ENCODE results near the gene SBK1.
"Not testable (repeated sequence)": the region's sequence is repeated elsewhere in the genome, so short reads cannot be mapped to it uniquely, and the experiment has no call there.

Gene SBK1

DNA sequence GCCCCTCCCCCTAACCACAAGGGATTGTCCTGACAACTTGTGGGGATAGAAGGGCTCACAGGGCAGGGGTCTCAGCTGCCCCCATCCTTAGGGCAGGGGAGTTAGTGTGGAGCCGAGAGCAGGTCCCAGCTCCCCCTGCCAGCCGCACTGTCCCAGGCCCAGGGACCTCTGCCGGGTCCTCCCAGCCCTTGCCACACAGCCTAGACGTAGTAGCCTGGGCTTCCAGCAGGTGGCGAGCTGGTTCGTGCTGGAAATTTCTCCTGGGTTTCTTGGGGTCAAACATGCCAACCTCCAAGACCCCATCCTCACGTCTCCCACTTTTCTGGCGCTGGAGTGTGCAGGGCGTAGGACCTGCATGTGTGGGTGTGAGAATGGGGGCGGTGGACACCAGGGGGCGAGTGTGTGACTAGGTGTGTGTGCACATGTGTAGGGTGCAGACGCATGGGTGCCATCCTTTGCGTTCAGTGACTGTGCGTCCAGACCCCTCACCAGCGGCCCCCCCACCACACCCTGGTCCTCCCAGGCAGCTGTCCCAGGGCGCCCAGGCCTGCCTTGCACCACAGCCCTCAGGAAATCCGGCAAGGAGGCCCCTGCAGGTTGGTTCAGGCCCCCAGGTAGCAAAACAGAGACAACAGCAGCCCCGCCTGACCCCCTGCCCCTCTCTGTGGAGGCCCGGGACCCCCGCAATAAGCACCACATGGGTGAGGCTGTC is 29.5 kb downstream of the SBK1 start:
- no peaks in the 10 kb centered on the region for H3K4me1 ChIP-seq (ENCODE audit: control insufficient read depth, low read depth, low read length)
- DNase-seq = peak; percentile 44
- no peak overlapping the region for H2BK120ac ChIP-seq (ENCODE audit: low read depth, low read length)
- H3K4me2 ChIP-seq (ENCODE audit: low read length) = no peak overlapping the region
- no peak overlapping the region for H2BK5ac ChIP-seq (ENCODE audit: low read length)
- H3K36me3 ChIP-seq (ENCODE audit: control insufficient read depth, insufficient read depth, low read length) = no peaks in the 10 kb centered on the region
- H2BK15ac ChIP-seq (replicated peaks; ENCODE audit: low read depth) = no peak overlapping the region
- H3K79me2 ChIP-seq (ENCODE audit: control insufficient read depth, insufficient read depth, low read length) = no peaks in the 10 kb centered on the region
- no peak overlapping the region for H3K4me3 ChIP-seq (ENCODE audit: low read length)
- no peak overlapping the region for H4K5ac ChIP-seq (ENCODE audit: low read length)
- H3K23ac ChIP-seq (ENCODE audit: low read length) = no peak overlapping the region
- no CpG with 5 or more reads among the region's 20 CpGs for WGBS (ENCODE audit: extremely low coverage, insufficient coverage, low lambda C conversion rate)
- no peak overlapping the region for H2AK5ac ChIP-seq (ENCODE audit: low read length)
- no peaks in the 10 kb centered on the region for H3K27me3 ChIP-seq (ENCODE audit: insufficient read depth, low read length, poor library complexity)
- no peaks in the 10 kb centered on the region for H3K79me1 ChIP-seq (ENCODE audit: low read length)
- no peak overlapping the region for H3K18ac ChIP-seq (ENCODE audit: low read length)
- H3K9ac ChIP-seq (ENCODE audit: low read length) = no peak overlapping the region
- no peak overlapping the region for H4K8ac ChIP-seq (ENCODE audit: low read depth, low read length)
- H3K27ac ChIP-seq (ENCODE audit: low read depth, low read length) = no peak overlapping the region
- H3K4ac ChIP-seq (ENCODE audit: low read depth, low read length) = no peak overlapping the region
- no peak overlapping the region for H3K56ac ChIP-seq (ENCODE audit: low read length)

DNA sequence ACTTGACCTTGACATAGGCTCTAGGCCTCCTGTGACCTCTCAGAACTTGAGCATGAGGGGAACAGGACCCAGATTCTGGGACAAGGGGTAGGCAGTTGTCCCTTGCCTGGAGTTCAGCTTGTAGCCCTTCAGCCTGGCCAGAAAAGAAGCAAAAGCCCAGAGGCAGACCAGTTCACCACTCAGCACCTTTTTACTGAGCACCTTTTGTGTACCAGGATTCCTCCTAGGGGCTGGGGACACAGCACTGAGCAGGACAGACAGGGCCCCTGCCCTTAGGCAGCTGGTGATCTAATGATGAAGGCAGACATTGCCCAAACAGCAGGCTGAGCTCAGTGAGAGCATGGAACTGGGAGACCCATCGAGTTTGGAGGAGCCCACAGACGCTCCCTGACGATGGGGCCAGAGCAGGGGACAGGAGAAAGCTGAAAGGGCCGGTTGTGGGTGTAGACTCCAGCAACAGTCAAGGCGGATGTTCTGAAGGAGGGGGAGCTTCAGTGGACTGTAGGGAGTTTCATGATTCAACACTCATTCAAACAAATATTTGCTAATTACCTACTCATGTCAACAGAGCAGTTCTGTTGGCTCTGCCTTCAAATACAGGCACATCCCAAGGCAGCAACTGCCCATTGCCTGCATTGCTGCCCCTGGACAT is 32.0 kb downstream of the SBK1 start:
- Histone ChIP-seq H3K4me3 (ENCODE audit: low read length) (no peak overlapping the region), H3K18ac (ENCODE audit: low read length) (no peak overlapping the region), H3K79me1 (ENCODE audit: low read length) (no peaks in the 10 kb centered on the region), H3K27me3 (ENCODE audit: insufficient read depth, low read length, poor library complexity) (no peaks in the 10 kb centered on the region), H3K79me2 (ENCODE audit: control insufficient read depth, insufficient read depth, low read length) (no peaks in the 10 kb centered on the region), H2BK120ac (ENCODE audit: low read depth, low read length) (no peak overlapping the region), H2BK5ac (ENCODE audit: low read length) (no peak overlapping the region), H2BK15ac (replicated peaks; ENCODE audit: low read depth) (no peak overlapping the region), H3K23ac (ENCODE audit: low read length) (no peak overlapping the region), H3K4me1 (ENCODE audit: control insufficient read depth, low read depth, low read length) (no peaks in the 10 kb centered on the region), H4K8ac (ENCODE audit: low read depth, low read length) (no peak overlapping the region), H4K5ac (ENCODE audit: low read length) (no peak overlapping the region), H3K56ac (ENCODE audit: low read length) (no peak overlapping the region), H3K9ac (ENCODE audit: low read length) (no peak overlapping the region), H2AK5ac (ENCODE audit: low read length) (no peak overlapping the region), H3K4me2 (ENCODE audit: low read length) (no peak overlapping the region), H3K4ac (ENCODE audit: low read depth, low read length) (no peak overlapping the region), H3K36me3 (ENCODE audit: control insufficient read depth, insufficient read depth, low read length) (no peaks in the 10 kb centered on the region), H3K27ac (ENCODE audit: low read depth, low read length) (no peak overlapping the region)
- DNase-seq = no peak
- WGBS (ENCODE audit: extremely low coverage, insufficient coverage, low lambda C conversion rate) = no CpG with 5 or more reads among the region's 5 CpGs

DNA sequence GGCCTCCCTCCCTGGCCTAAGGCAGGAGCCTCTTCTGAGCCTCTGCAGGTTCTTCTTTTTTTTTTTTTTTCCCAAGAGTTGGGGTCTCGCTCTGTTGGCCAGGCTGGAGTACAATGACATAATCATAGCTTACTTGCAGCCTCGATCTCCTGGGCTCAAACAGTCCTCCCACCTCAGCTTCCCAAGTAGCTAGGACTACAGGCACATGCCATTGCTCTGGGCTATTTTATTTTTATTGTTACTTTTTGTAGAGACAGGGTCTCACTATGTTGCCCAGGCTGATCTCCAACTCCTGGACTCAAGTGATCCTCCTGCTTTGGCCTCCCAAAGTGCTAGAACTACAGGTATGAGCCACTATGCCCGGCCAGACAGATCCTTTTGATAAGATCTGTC is 32.6 kb downstream of the SBK1 start:
- Histone ChIP-seq H4K5ac (ENCODE audit: low read length) (no peak overlapping the region), H2AK5ac (ENCODE audit: low read length) (no peak overlapping the region), H3K56ac (ENCODE audit: low read length) (no peak overlapping the region), H3K4me3 (ENCODE audit: low read length) (no peak overlapping the region), H4K8ac (ENCODE audit: low read depth, low read length) (no peak overlapping the region), H2BK15ac (replicated peaks; ENCODE audit: low read depth) (no peak overlapping the region), H3K23ac (ENCODE audit: low read length) (no peak overlapping the region), H3K27ac (ENCODE audit: low read depth, low read length) (no peak overlapping the region), H2BK120ac (ENCODE audit: low read depth, low read length) (no peak overlapping the region), H3K36me3 (ENCODE audit: control insufficient read depth, insufficient read depth, low read length) (no peaks in the 10 kb centered on the region), H3K18ac (ENCODE audit: low read length) (no peak overlapping the region), H3K4me1 (ENCODE audit: control insufficient read depth, low read depth, low read length) (no peaks in the 10 kb centered on the region), H3K9ac (ENCODE audit: low read length) (no peak overlapping the region), H3K79me1 (ENCODE audit: low read length) (no peaks in the 10 kb centered on the region), H2BK5ac (ENCODE audit: low read length) (no peak overlapping the region), H3K4ac (ENCODE audit: low read depth, low read length) (no peak overlapping the region), H3K79me2 (ENCODE audit: control insufficient read depth, insufficient read depth, low read length) (no peaks in the 10 kb centered on the region), H3K4me2 (ENCODE audit: low read length) (no peak overlapping the region), H3K27me3 (ENCODE audit: insufficient read depth, low read length, poor library complexity) (no peaks in the 10 kb centered on the region)
- DNase-seq = no peak
- no CpG with 5 or more reads among the region's 3 CpGs for WGBS (ENCODE audit: extremely low coverage, insufficient coverage, low lambda C conversion rate)

DNA sequence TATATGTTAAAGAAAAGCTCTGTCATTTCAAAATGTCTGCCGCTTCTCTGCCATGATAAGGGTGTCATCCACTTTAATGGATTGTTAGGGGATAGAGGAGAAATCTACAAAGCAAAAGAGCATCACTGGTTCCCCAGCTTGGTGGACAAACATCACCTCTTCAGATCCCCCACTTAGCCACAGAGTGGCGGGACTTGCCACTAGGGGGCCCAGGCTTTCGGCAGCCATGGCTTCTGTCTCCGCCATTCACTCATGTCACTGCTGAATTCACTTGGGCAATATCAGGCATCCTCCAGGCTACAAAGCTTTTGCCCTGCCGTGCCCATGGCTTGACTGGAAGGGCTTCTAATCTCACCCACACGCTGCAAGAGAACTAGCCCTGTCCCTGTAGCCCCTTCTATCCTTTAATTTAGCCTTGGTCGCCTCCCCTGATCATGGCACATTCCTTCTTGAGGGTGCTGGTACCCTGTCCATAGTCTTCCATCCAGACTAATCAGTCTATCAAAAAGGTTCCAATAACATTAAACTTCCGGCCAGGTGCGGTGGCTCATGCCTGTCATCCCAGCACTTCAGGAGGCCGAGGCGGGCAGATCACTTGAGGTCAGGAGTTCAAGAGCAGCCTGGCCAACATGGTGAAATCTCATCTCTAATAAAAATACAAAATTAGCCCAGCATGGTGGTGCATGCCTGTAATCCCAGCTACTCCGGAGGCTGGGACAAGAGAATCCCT is 34.7 kb downstream of the SBK1 start:
- DNase-seq = peak; percentile 69
- Histone ChIP-seq H3K79me1 (ENCODE audit: low read length) (no peaks in the 10 kb centered on the region), H3K4ac (ENCODE audit: low read depth, low read length) (no peak overlapping the region), H4K5ac (ENCODE audit: low read length) (no peak overlapping the region), H3K79me2 (ENCODE audit: control insufficient read depth, insufficient read depth, low read length) (no peaks in the 10 kb centered on the region), H3K4me1 (ENCODE audit: control insufficient read depth, low read depth, low read length) (no peaks in the 10 kb centered on the region), H3K27ac (ENCODE audit: low read depth, low read length) (no peak overlapping the region), H4K8ac (ENCODE audit: low read depth, low read length) (no peak overlapping the region), H3K27me3 (ENCODE audit: insufficient read depth, low read length, poor library complexity) (no peaks in the 10 kb centered on the region), H2BK5ac (ENCODE audit: low read length) (no peak overlapping the region), H3K9ac (ENCODE audit: low read length) (no peak overlapping the region), H2AK5ac (ENCODE audit: low read length) (no peak overlapping the region), H3K18ac (ENCODE audit: low read length) (no peak overlapping the region), H3K4me2 (ENCODE audit: low read length) (no peak overlapping the region), H3K36me3 (ENCODE audit: control insufficient read depth, insufficient read depth, low read length) (no peaks in the 10 kb centered on the region), H3K4me3 (ENCODE audit: low read length) (no peak overlapping the region), H3K23ac (ENCODE audit: low read length) (no peak overlapping the region), H3K56ac (ENCODE audit: low read length) (no peak overlapping the region), H2BK120ac (ENCODE audit: low read depth, low read length) (no peak overlapping the region), H2BK15ac (replicated peaks; ENCODE audit: low read depth) (no peak overlapping the region)
- WGBS (ENCODE audit: extremely low coverage, insufficient coverage, low lambda C conversion rate) = no CpG with 5 or more reads among the region's 12 CpGs

DNA sequence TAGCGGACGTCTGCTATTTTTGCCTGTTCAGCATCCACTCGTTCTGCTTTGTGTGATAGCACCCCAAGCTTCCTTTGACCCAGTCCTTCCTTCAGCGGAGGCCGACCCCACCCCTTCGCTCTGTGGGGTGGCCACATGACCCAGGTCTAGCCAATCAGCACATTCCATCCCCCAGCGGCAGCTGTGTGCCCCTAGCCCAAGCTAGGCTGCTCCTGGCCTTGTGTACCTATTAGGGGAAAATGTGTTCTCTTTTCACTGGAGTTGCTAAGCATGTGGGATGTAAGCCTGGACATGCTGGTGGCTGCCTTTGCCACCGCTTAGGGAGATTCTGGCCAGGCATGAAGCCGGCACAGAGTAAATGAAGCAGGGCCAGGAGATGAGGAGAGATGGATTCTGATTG is 37.9 kb downstream of the SBK1 start:
- not testable (repeated sequence) for H3K4me2 ChIP-seq (ENCODE audit: low read length); H4K8ac ChIP-seq (ENCODE audit: low read depth, low read length); H3K36me3 ChIP-seq (ENCODE audit: control insufficient read depth, insufficient read depth, low read length); H2BK5ac ChIP-seq (ENCODE audit: low read length); H3K27ac ChIP-seq (ENCODE audit: low read depth, low read length); H2AK5ac ChIP-seq (ENCODE audit: low read length); H3K27me3 ChIP-seq (ENCODE audit: insufficient read depth, low read length, poor library complexity); H3K4ac ChIP-seq (ENCODE audit: low read depth, low read length); H3K56ac ChIP-seq (ENCODE audit: low read length); H3K4me1 ChIP-seq (ENCODE audit: control insufficient read depth, low read depth, low read length); H2BK15ac ChIP-seq (replicated peaks; ENCODE audit: low read depth); H3K18ac ChIP-seq (ENCODE audit: low read length); H3K4me3 ChIP-seq (ENCODE audit: low read length); H3K79me2 ChIP-seq (ENCODE audit: control insufficient read depth, insufficient read depth, low read length); H3K79me1 ChIP-seq (ENCODE audit: low read length); H3K23ac ChIP-seq (ENCODE audit: low read length); H3K9ac ChIP-seq (ENCODE audit: low read length); H4K5ac ChIP-seq (ENCODE audit: low read length); H2BK120ac ChIP-seq (ENCODE audit: low read depth, low read length)
- no CpG with 5 or more reads among the region's 9 CpGs for WGBS (ENCODE audit: extremely low coverage, insufficient coverage, low lambda C conversion rate)
- DNase-seq = peak; percentile 72

Data from mesendoderm (in vitro differentiated cells).